ENCODE results near the gene CYP27C1. TPM values are rescaled to one million over a fixed set of nuclear protein-coding genes. Genes with fewer than 3 reads are reported as not detected.
"Not testable (repeated sequence)": the region's sequence is repeated elsewhere in the genome, so short reads cannot be mapped to it uniquely, and the experiment has no call there.

The CYP27C1 gene
- total RNA-seq, 1 donor from 2014 or later = not detected

- CTCF ChIA-PET = no interaction called here
- H3K4me3 Mint-ChIP-seq = no peak overlapping the region
- no peak for ATAC-seq (ENCODE audit: low read depth)
- H3K4me1 Mint-ChIP-seq = no peaks in the 10 kb centered on the region
- POLR2A ChIA-PET = interaction anchor here (0.7 kb wide), 1 partner anchor 195 kb away, joined by 3 read pairs; no protein-coding TSS in a partner anchor
- intact Hi-C loops (cut with micrococcal nuclease) = no loop called here
- TF ChIP-seq CTCF (IDR thresholded peaks at IDR 0.05) = no peak
- H3K27me3 Mint-ChIP-seq = no peaks in the 10 kb centered on the region
- H3K9me3 Mint-ChIP-seq = no peaks in the 10 kb centered on the region
- no peak for DNase-seq
- H3K36me3 Mint-ChIP-seq (ENCODE audit: low read depth) = no peaks in the 10 kb centered on the region
- no peak overlapping the region for H3K27ac Mint-ChIP-seq
Measured at GRCh38 chr2:127169066-127169660, 50.9 kb downstream of the CYP27C1 start.

GRCh38 chr2:127166231-127166860 is 53.8 kb downstream of the CYP27C1 start:
- TF ChIP-seq CTCF (IDR thresholded peaks at IDR 0.05) = no peak
- H3K4me3 Mint-ChIP-seq = no peak overlapping the region
- no peak overlapping the region for H3K27ac Mint-ChIP-seq
- H3K27me3 Mint-ChIP-seq = peaks cover 3% of the 10 kb centered on the region
- no peaks in the 10 kb centered on the region for H3K36me3 Mint-ChIP-seq (ENCODE audit: low read depth)
- no peaks in the 10 kb centered on the region for H3K9me3 Mint-ChIP-seq
- H3K4me1 Mint-ChIP-seq = peaks cover 4% of the 10 kb centered on the region
- intact Hi-C loops (cut with micrococcal nuclease) = no loop called here
- ATAC-seq (ENCODE audit: low read depth) (no peak), DNase-seq (no peak)
- CTCF ChIA-PET = no interaction called here
- POLR2A ChIA-PET = interaction anchor here (0.6 kb wide), 1 partner anchor 51 kb away, joined by 3 read pairs; no protein-coding TSS in a partner anchor

- intact Hi-C loops (cut with micrococcal nuclease) = no loop called here
- ATAC-seq (ENCODE audit: low read depth) (no peak), DNase-seq (no peak)
- H3K27ac Mint-ChIP-seq = no peak overlapping the region
- H3K9me3 Mint-ChIP-seq = no peaks in the 10 kb centered on the region
- no peak for TF ChIP-seq CTCF (IDR thresholded peaks at IDR 0.05)
- H3K36me3 Mint-ChIP-seq (ENCODE audit: low read depth) = no peaks in the 10 kb centered on the region
- peaks cover 3% of the 10 kb centered on the region for H3K27me3 Mint-ChIP-seq
- ChIA-PET CTCF (no interaction called here), POLR2A (no interaction called here)
- no peak overlapping the region for H3K4me3 Mint-ChIP-seq
- H3K4me1 Mint-ChIP-seq = peaks cover 10% of the 10 kb centered on the region
Measured at GRCh38 chr2:127165539-127165935, 54.6 kb downstream of the CYP27C1 start.

GRCh38 chr2:127164761-127165538 is 55.1 kb downstream of the CYP27C1 start:
- no peak for TF ChIP-seq CTCF (IDR thresholded peaks at IDR 0.05)
- intact Hi-C loops (cut with micrococcal nuclease) = no loop called here
- H3K27me3 Mint-ChIP-seq = peaks cover 3% of the 10 kb centered on the region
- no peaks in the 10 kb centered on the region for H3K9me3 Mint-ChIP-seq
- no peaks in the 10 kb centered on the region for H3K36me3 Mint-ChIP-seq (ENCODE audit: low read depth)
- no peak for DNase-seq
- ChIA-PET POLR2A (no interaction called here), CTCF (no interaction called here)
- peaks cover 10% of the 10 kb centered on the region for H3K4me1 Mint-ChIP-seq
- H3K4me3 Mint-ChIP-seq = no peak overlapping the region
- no peak for ATAC-seq (ENCODE audit: low read depth)
- no peak overlapping the region for H3K27ac Mint-ChIP-seq

- Mint-ChIP-seq H3K4me3 (no peak overlapping the region), H3K9me3 (no peaks in the 10 kb centered on the region), H3K27me3 (peaks cover 3% of the 10 kb centered on the region), H3K4me1 (peaks cover 17% of the 10 kb centered on the region), H3K27ac (no peak overlapping the region), H3K36me3 (ENCODE audit: low read depth) (no peaks in the 10 kb centered on the region)
- intact Hi-C loops (cut with micrococcal nuclease) = no loop called here
- DNase-seq = no peak
- no peak for TF ChIP-seq CTCF (IDR thresholded peaks at IDR 0.05)
- ChIA-PET CTCF (no interaction called here), POLR2A (no interaction called here)
- ATAC-seq (ENCODE audit: low read depth) = no peak
Measured at GRCh38 chr2:127163921-127164320, 56.2 kb downstream of the CYP27C1 start.

- POLR2A ChIA-PET; H3K27ac Mint-ChIP-seq; H3K4me3 Mint-ChIP-seq; H3K36me3 Mint-ChIP-seq (ENCODE audit: low read depth); H3K27me3 Mint-ChIP-seq; ATAC-seq (ENCODE audit: low read depth); intact Hi-C loops (cut with micrococcal nuclease); DNase-seq; H3K9me3 Mint-ChIP-seq; CTCF ChIA-PET: not testable (repeated sequence)
- peaks cover 25% of the 10 kb centered on the region for H3K4me1 Mint-ChIP-seq
Measured at GRCh38 chr2:127163090-127163406, 57.1 kb downstream of the CYP27C1 start.
